ELF-1 (cell line): ENCODE measurements around the gene LRRC4C.

Experiments
- DNase-seq: peaks from one replicate; pipeline ENCODE4 v3.0.0-alpha.2; 2016; ENCODE audit warnings: low read depth, low spot score

LRRC4C gene

DNA sequence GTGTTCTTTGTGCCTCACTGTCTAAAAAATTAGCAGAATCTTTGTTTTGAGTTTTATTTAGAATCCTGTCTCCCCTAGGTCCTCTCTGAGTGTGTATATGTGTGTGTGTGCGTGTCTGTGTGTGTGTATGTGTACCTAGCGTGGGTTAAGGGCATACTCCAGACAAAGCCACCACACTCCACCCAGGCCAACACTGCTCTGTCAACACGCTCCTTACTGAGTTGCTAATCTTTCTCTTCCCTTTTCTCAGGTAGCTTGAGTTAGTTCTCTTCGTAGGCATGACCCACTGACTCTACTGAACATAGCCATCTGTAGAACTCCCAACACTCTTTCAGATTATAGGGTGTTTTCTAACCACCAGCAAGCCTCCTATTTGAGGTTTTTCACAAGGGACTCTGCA is 131.1 kb downstream of the LRRC4C start:
- no peak for DNase-seq

DNA sequence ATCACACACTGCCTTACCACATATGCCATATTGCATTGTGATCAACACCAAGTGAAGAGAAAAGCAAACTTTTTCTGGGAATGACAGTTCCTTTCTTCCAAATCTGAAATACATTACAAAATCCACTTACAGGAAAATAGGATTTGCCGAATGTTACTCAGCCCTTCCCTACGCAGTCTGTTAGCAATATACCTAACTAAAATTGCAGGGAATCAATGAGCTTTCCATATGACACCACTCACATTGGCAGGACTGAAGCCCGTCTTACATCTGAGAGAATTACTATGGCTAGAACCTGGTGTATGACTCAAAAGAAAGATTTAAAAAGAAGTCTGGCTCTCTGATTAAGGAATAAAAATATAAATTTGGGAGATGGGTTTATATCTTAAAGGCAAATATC is 136.0 kb downstream of the LRRC4C start:
- no peak for DNase-seq

DNA sequence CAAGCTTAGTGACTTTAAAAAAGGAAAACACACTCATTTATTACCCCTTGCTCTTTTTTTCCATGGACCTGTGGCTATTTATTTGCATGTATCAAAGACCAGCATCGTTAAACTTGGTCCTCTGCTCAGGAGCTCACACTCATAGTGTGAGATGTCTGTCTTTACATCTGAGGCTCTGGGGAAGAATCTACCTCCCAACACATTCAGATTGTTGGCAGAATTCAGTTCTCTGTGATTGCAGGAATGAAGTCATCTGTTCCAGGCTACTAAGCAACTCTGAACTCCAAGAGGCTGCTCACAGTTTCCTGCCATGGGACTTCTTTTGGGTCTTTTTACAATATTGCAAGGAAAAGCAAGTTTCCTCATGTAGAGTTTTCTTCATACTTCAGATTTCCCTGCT is 138.8 kb downstream of the LRRC4C start:
- no peak for DNase-seq

DNA sequence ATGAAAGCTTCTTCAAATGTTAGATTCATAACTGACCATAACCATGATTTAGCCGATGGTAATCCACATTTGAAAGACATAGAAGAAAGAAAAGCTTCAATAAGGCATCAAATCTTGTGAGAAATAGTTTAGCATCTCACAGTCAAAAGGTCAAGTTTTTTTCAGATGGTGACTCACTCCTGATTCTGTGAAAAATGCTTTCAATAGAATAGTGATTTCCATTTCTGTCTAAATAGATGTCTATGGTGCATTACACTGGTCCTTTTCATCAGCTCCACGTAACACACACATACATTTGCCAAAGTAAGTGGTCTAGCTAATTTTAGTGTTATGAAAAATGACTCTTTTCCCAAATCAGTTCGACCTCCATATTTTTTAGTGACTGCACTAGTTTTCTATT is 139.2 kb downstream of the LRRC4C start:
- DNase-seq, result no peak

DNA sequence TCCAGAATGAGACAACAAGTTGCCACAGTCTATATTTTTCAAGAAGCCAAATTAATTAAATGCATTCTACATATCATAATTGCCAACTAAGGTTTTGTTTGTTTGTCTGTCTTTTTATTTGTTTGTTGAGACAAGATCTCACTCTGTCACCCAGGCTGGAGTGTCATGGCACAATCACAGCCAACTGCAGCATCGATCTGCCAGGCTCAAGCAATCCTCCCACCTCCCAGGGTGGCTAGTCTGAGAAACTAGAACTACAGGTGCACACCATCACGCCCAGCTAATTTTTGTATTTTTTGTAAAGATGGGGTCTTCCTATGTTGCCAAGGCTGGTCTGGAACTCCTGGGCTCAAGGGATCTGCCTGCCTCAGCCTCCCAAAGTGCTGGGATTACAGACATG is 140.0 kb downstream of the LRRC4C start:
- DNase-seq, result no peak

DNA sequence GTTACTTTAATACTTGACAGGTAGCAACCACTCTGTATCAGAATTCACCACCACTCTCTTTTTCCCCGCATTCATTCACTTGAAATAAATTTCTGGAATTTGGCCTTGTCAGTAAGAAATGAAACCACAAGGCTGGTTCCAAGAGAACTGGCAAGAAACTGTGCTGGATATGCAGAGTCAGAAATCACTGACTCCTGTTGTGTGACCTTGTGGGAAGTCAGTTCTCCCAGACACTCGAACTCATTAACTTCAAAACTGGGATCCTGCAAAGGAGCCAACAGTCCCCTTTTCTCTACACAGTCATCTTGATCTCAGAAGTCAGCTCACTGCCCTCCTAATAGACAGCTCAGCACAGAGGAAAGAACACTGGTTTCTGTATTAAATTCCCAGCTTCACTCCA is 142.7 kb downstream of the LRRC4C start:
- no peak for DNase-seq

DNA sequence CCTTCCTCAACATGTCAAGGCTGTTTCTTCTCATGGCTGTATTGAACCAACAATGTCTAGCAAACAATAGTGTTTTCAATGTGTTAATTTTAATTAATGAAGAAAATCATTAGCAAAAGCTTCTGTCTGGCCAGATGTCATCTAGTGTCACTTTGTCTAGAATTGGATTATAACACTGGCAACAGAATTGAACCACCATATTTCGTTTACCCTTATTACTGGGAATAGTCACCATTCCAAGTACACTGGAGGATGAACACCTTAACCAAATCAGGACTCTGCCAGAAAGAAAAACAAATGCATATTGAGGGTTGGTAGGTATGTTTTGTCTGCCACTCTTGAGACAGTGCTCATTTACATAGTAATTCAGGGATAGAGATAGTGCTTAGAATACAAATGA is 146.2 kb downstream of the LRRC4C start:
- DNase-seq, result no peak

DNA sequence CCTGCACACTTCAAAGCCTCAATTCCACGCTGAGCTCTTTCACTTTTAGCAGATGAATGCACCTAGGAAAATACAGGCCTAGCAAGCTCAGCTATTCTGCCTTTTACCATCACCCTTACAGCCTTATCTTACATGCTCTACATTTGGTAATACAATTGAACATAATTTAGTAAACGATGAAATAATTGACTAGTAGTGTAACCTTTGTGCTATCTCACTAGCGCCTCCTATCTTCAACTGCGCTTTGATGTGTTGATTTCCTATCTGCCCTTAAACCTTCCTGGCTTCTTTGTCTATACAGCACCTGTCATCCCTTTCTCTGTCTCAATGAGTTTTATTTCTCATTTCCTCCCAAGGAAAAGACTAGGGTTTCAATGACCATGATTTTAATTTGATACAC is 149.7 kb downstream of the LRRC4C start:
- no peak for DNase-seq

DNA sequence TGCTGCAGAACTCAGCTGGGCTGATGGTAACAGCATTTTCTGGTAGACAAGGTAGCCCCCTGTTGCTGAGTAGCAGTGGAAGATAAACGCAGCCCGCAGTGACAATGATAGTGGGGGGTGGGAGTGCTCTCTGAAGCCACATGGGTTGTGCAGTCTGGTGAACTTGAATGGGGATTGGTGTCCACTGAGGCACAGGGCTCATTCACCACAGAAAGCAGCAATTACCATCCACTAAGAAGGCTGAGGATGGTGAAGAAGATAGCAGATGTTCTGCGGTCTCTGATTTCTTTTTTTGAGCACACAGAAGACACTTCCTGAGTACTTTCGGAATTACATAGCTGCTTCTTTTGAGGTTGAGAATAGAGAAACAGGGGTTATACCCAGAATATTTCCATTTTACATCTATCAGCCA is 150.3 kb downstream of the LRRC4C start:
- no peak for DNase-seq

DNA sequence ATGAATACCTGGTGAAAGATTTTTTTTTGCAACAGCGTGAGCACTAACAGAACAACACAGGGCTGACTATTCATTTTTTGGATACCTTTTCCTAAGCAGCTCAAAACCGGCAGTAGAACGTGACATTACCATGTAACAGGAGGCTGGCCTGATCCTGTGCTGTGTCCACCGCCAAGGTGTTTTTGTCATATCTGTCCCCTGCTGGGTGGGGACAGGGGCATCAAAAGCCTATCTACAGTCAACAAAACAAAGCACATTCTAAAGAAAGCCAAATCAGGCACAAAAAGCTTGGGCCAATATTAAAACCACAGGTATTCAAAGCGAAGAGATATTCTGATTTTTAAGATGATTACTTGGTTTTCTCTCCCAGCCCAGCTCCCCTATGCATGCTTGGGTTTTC is 151.2 kb downstream of the LRRC4C start:
- DNase-seq, result no peak

DNA sequence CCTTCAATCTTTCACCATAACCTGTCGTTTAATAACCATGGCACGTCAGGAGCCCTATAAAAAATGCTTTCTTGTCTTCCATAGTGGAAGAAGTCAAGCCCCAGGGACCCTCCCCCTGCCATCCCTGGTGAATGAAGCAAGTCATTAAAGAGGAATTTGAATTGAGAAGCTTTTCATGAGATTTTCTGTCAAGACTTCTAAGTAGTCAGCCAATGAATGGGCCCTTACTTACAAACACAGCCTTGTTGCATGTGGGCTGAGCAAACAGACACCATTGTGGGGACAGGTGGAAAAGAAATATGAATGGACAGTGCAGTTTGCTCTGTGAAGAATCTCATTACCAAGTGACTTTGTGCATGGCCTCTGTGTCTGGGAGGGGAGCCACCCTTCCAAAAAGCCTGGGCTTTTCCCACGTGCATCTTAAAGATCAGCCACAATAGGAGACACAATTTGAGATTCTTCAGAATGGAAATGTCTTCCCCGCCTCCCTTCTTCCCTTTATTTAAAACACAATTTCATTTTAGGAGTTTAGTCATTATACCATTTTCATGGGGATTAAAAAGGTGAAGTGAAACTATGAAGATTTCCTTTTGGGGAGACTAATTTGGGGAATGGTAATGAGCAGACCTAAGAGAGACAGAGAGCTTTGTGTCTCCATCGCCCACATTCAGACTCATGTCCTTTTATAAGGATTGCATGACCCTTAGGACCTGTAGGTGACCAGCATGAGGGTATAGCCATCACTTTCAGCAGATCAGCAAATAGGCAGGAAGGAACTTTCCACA is 152.0 kb downstream of the LRRC4C start:
- no peak for DNase-seq

DNA sequence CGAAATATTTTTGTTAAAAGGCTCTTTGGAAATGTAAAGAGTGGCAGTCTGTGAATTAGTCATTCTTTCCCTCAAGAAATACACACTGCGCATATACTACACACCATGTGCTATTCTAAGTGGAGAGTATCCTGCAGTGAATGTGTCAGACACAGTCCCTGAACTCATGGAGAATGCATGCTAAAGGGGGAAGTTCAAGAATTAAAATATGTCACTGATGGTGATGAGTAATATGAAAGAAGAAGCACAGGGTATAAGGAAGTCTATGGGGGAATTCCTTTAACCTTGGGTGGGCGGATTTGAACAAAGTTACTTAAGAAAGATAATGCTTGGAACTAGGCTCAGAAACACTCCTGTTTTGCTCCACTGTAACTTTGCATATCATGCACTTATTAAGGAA is 153.0 kb downstream of the LRRC4C start:
- no peak for DNase-seq

DNA sequence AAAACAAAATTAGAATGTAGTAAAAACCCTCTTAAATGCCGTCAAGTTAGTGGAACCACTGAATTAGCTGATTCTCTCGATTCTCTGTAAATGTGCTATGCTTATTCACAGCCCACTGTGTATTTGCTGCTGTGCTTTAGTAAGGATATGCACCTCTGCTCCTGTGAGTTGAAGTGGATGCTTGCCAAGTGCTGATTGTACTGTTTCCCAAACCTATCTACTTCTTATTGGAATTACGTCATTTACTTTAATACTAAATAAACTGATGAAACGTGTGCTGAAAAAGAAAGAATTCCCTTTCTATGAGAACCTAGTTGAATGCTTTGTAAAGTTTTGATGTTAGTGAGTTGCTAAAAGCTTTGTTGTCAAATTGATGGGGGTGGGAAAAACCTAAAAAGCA is 158.4 kb downstream of the LRRC4C start:
- no peak for DNase-seq

DNA sequence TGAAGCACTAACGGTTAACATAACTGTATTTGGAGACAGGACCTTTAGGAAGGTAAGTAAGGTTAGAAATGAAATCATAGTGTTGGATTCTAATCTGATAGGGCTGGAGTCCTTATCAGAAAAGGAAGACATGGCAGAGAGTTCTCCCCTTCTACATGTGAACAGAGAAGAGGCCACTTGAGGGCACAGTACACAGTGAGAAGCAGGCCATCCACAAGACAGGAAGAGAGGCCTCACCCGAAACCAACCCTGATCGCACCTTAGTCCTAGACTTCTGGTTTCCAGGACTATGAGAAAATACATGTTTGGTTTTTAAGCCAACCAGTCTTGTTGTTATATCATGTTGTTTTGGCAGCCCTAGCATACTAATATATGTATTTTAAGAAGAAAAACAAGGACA is 170.0 kb downstream of the LRRC4C start:
- no peak for DNase-seq

DNA sequence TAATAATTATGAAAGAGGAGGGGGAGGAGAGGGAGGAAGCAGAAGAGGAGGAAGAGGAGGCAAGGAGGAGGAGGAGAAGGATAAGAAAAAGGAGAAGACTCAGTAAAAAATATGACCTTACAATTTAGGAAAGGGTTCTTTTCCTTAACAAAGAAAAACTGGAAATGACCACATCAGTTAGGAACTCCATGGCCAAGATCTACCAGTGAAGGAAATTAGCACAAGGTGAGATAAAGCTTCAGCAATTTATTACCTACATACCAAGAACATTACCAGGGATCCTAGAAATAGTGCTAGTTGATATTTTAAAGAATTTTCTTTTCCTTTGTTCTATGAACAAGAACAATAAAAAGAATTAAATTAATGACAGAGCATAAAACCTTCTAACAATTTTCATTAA is 172.7 kb downstream of the LRRC4C start:
- DNase-seq, result no peak

DNA sequence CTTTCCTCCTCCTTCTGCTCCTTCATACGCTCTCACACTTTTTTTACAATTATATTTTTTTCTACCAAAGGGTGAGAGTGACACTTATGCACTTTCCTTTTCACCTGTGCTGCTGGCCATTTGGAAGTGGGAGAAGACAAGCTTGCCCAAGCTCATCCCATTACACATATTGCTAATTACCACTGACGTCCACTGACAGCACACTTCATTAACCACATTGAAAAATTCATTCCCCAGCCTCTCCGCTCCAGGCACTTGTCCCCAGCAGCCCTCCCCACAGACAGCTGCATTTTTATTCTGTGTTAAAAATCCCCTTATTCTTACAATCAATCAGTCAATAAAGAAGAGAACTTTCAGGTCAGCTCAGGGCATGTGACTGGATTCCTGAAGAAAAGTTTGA is 175.1 kb downstream of the LRRC4C start:
- DNase-seq, result no peak

DNA sequence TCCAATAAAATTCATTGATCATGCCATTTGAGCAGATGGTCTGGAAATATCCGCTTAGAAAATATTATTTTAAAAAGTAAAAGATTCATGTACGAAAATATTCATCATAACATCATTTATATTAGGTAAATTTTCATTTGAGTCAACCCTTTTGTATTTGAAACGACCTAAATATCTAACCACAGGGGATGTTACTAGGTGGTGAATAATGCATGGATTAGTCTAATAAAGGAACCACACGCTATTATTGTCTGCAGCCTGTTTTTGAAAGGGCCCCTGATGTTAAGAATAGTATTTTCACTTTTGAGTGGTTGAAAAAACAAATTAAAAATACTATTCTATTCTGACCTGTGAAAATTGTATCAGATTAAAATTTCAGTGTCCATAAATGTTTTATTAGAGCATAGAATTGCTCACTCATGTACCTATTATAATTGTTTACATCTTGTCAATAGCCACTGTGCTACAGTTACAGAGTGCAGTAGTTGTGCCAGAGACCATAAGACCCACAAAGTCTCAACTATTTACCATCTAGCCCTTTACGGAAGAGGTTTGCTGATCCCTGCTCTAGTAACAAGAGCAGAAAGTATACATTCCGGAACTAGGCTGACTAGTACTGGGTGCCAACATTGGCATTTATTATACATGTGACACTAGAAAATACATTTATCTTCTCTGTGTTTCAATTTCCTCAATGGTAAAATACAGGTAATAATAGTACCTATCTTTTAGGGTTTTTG is 176.1 kb downstream of the LRRC4C start:
- DNase-seq, result no peak

DNA sequence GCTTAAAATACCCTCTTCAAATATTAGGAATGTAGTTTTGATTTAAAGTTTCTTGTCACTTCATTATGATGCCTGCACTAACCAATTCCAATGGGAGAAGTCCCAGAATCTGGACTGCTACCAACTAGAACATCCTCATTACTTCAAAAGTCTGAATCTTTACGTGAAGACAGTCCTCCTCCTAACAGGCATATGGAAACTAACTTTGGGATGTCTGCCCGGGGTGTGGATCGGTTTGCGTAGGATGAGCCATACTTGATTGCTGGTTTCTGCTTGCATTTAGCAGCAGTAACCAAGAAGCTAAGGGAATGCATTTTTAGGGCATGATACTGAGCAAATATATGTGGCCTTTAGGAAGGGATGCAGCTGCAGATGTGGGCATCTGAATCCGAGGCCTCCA is 177.1 kb downstream of the LRRC4C start:
- no peak for DNase-seq

DNA sequence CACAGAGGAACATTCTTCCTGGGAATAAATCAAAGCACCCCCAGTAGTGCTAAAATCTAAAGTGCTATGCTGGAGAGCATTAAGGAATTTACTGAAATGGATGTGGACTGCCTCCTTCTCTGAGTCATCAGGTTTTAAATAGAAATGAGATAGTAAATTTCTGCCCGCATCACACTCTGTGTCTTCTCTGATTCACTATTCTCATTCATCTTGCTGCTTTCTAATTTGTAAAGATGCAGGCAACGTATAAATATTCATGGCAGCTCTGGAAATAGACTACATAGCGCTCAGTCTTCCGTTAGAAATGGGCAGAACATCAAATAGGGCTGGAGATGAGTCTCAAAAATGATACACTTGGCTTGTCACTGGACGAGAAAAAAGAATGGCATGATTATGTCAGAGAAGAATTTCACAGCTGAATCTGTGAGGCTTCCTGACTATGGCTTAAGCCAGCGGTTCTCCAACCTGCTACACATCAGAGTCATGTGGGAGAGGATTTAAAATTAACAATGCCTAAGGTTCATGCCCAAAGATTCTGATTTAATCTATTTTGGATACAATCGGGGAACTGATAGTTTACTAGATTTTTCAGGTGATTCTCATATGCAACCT is 178.2 kb downstream of the LRRC4C start:
- DNase-seq, result no peak

DNA sequence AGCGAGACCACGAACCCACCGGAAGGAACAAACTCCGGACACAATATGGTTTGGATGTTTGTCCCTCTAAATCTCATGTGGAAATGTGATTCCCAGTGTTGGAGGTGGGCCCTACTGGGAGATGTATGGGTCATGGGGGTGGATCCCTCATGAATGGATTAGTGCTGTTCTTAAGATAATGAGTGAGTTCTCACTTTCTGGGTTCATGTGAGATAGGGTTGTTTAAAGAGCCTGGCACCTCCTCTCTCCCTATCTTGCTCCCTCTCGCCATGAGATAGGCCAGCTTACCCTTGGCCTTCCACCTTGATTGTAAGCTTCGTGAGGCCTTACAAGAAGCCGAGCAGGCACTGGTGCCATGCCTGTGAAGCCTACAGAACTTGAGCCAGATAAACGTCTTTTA is 184.6 kb downstream of the LRRC4C start:
- no peak for DNase-seq

DNA sequence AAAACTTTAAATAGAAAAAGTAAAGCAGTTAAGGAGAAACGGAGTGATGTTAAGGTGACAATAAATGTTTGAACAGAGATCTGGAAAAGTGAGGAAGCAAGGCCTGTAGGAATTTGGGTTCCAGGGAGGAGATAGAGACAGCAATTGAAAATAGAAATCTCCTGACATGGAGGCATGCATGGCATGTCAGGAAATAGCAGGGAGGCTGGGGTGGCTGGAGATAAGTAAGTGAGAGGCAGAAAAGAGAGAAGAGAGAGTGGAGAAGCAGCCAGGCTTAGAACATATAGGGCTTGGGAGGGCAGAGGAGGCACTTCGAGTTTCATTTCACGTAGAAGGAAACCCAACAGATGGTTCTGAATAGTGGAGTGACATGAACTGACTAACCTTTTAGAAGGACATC is 185.5 kb downstream of the LRRC4C start:
- no peak for DNase-seq

DNA sequence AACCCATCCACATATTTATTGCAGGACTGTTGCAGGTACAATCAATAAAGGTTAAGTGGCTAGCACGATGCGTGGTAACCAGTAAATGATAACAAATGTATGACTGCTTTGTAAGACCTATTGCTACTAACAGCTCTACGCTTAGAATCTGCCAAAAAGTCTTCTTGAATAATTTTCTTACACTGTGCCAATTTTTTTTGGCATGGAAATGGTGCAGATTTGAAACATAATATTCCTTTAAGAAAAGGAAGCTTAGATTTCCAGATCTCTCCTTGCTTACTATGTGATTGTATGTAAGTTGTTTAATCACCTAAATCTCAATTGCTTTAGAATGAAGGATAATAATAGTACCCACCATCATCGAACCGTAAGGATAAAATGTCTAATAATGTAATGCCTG is 192.0 kb downstream of the LRRC4C start:
- no peak for DNase-seq

DNA sequence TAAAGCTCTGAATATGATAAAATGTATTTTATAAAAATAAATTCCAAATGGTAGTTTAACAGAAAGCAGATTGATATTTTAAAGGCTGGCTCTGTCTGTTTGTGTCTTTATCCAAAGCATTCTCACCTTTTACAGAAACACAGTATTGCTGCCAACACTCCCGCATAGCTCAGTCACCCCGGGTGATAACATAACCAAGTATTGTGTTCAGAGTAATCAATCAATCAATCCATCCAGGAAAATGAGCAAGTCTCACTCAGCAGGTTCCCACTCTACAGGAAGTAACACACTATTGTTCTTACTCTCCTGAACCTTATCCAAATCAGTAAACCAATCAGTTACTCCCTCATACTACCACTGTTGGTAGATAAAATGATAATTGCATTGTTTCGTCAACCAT is 203.4 kb downstream of the LRRC4C start:
- DNase-seq, result no peak
